SK-N-SH (cell line): ENCODE results near the gene FAAP20. TPM values are rescaled to one million over a fixed set of nuclear protein-coding genes. Genes with fewer than 3 reads are reported as not detected.

Experiments used
- CTCF ChIA-PET: fragments of 300-600, 350-600 bp; formaldehyde crosslinking; extraction: SDS; loops from one replicate; lab custom pipeline; 2021; lab: Yijun Ruan, JAX
- POLR2A ChIA-PET: fragments of 350-600 bp; sonication (Branson Sonifier 250); formaldehyde crosslinking; extraction: SDS; loops from one replicate; lab custom pipeline; 2020; ENCODE audit warnings: antibody characterized with exemption, inconsistent platforms; lab: Yijun Ruan, JAX
- DNase-seq: peaks from one replicate; pipeline ENCODE4 v3.0.0; 2012
- H2AFZ ChIP-seq: fragments of 200-600 bp; sonication (generic); 2 replicates; pipeline ENCODE4 v1.8.1; 2016; ENCODE audit warnings: antibody characterized with exemption, mild to moderate bottlenecking, low read depth
- H3F3A ChIP-seq: fragments of 200-600 bp; sonication (generic); replicated peaks from 2 replicates; pipeline ENCODE3; 2016; ENCODE audit warnings: antibody characterized with exemption, mild to moderate bottlenecking; ENCODE audit not compliant: insufficient read depth
- H3K27ac ChIP-seq, 2 experiments: fragments of 200-500 bp in 1 of 2; fragments of 200-600 bp in 1 of 2; sonication (Bioruptor generic) in 1 of 2; sonication (generic), shearing (Covaris generic) in 1 of 2; 2 replicates each; pipeline versions ENCODE4 v1.5.1 to v1.6.1; 2014 to 2016; ENCODE audit warnings: low read depth in 2 of 2, inconsistent platforms in 1 of 2, low read length in 1 of 2, mild to moderate bottlenecking in 1 of 2, mixed read lengths in 1 of 2
- H3K27me3 ChIP-seq: fragments of 200-600 bp; sonication (generic), shearing (Covaris generic); 2 replicates; pipeline ENCODE4 v1.6.1; 2016; ENCODE audit warnings: mixed run types; ENCODE audit not compliant: insufficient read depth
- H3K36me3 ChIP-seq, 2 experiments: fragments of 200-500 bp in 1 of 2; fragments of 200-600 bp in 1 of 2; sonication (Bioruptor generic) in 1 of 2; sonication (generic) in 1 of 2; replicated peaks in 1 of 2; 2 replicates each; pipeline versions ENCODE3 to v1.5.1; 2014 to 2016; ENCODE audit warnings: low read length in 1 of 2, mild to moderate bottlenecking in 1 of 2; ENCODE audit not compliant: insufficient read depth in 2 of 2, control insufficient read depth in 1 of 2
- H3K4me1 ChIP-seq, 2 experiments: fragments of 200-500 bp in 1 of 2; fragments of 200-600 bp in 1 of 2; sonication (Bioruptor generic) in 1 of 2; sonication (generic), shearing (Covaris generic) in 1 of 2; 2 replicates each; pipeline versions ENCODE4 v1.5.1 to v1.6.1; 2014 to 2016; ENCODE audit warnings: low read depth in 1 of 2, low read length in 1 of 2, mixed run types in 1 of 2; ENCODE audit not compliant: insufficient read depth in 2 of 2, control insufficient read depth in 1 of 2
- H3K4me2 ChIP-seq: fragments of 200-600 bp; sonication (generic), shearing (Covaris generic); 2 replicates; pipeline ENCODE4 v1.6.1; 2017; ENCODE audit warnings: mixed run types
- H3K4me3 ChIP-seq, 2 experiments: fragments of 200-500 bp in 1 of 2; fragments of 200-600 bp in 1 of 2; sonication (Bioruptor generic) in 1 of 2; sonication (generic), shearing (Covaris generic) in 1 of 2; 2 replicates each; pipeline versions ENCODE4 v1.5.1 to v1.8.1; 2014 to 2016; ENCODE audit warnings: low read depth in 2 of 2, inconsistent platforms in 1 of 2, low read length in 1 of 2, mild to moderate bottlenecking in 1 of 2, mixed read lengths in 1 of 2, moderate library complexity in 1 of 2
- H3K79me2 ChIP-seq: fragments of 200-600 bp; sonication (generic); 2 replicates; pipeline ENCODE4 v1.8.1; 2017; ENCODE audit warnings: mild to moderate bottlenecking; ENCODE audit not compliant: insufficient read depth
- H3K9ac ChIP-seq: fragments of 200-600 bp; sonication (generic); 2 replicates; pipeline ENCODE4 v1.6.1; 2017; ENCODE audit warnings: mixed run types
- H3K9me2 ChIP-seq: fragments of 200-600 bp; sonication (generic); 2 replicates; pipeline ENCODE4 v1.6.1; 2017; ENCODE audit warnings: mixed run types
- H3K9me3 ChIP-seq: fragments of 200-600 bp; sonication (generic); 2 replicates; pipeline ENCODE4 v1.6.1; 2017; ENCODE audit warnings: mixed run types, mild to moderate bottlenecking, moderate library complexity
- H4K20me1 ChIP-seq: fragments of 200-600 bp; sonication (generic); 2 replicates; pipeline ENCODE4 v1.6.1; 2017; ENCODE audit warnings: mild to moderate bottlenecking, mixed run types; ENCODE audit not compliant: insufficient read depth
- CTCF ChIP-seq: fragments of 200-600 bp; sonication (generic); IDR thresholded peaks from 2 replicates; pipeline ENCODE4 v1.6.1; 2017; ENCODE audit warnings: antibody characterized with exemption, mild to moderate bottlenecking, moderate library complexity
- ELF1 ChIP-seq: IDR thresholded peaks from 2 replicates; pipeline ENCODE4 v1.4.0; 2012
- EZH2phosphoT487 ChIP-seq: fragments of 200-600 bp; sonication (generic); IDR thresholded peaks from 2 replicates; pipeline ENCODE4 v1.6.1; 2017; ENCODE audit warnings: low read depth, mixed run types, mild to moderate bottlenecking, antibody characterized with exemption, moderate library complexity, borderline replicate concordance
- FOXJ3 ChIP-seq: sonication (generic); formaldehyde crosslinking; IDR thresholded peaks from 2 replicates; pipeline ENCODE4 v1.5.1; 2020; ENCODE audit warnings: mild to moderate bottlenecking, missing genetic modification reagents
- FOXM1 ChIP-seq: IDR thresholded peaks from 2 replicates; pipeline ENCODE4 v1.4.0; 2012; ENCODE audit warnings: low read depth, mild to moderate bottlenecking
- GATA2 ChIP-seq: sonication (generic); formaldehyde crosslinking; IDR thresholded peaks from 2 replicates; pipeline ENCODE4 v1.5.0; 2020; ENCODE audit warnings: mild to moderate bottlenecking, missing genetic modification reagents
- IRF3 ChIP-seq: fragments of 150-350 bp; IDR thresholded peaks from 2 replicates; pipeline ENCODE4 v1.6.1; 2016; ENCODE audit warnings: mild to moderate bottlenecking, low read depth, low read length
- JUND ChIP-seq: IDR thresholded peaks from 2 replicates; pipeline ENCODE4 v1.4.0; 2012
- MEF2A ChIP-seq: IDR thresholded peaks from 2 replicates; pipeline ENCODE4 v1.4.0; 2012; ENCODE audit warnings: low read depth, borderline replicate concordance
- MXI1 ChIP-seq: IDR thresholded peaks from 2 replicates; pipeline ENCODE4 v1.6.1; 2012; ENCODE audit warnings: mild to moderate bottlenecking, low read depth, low read length, improper control_type of control experiment
- NFIC ChIP-seq: IDR thresholded peaks from 2 replicates; pipeline ENCODE4 v1.4.0; 2012; ENCODE audit warnings: borderline replicate concordance
- NRF1 ChIP-seq: IDR thresholded peaks from 2 replicates; pipeline ENCODE4 v1.6.1; 2012; ENCODE audit warnings: low read depth, mild to moderate bottlenecking, low read length
- POLR2AphosphoS5 ChIP-seq: IDR thresholded peaks from 2 replicates; pipeline ENCODE4 v1.6.1; 2012; ENCODE audit warnings: low read depth, low read length
- RAD21 ChIP-seq: IDR thresholded peaks from 2 replicates; pipeline ENCODE4 v1.6.1; 2012; ENCODE audit warnings: mild to moderate bottlenecking, low read length
- REST ChIP-seq: IDR thresholded peaks from 2 replicates; pipeline ENCODE4 v1.6.1; 2012; ENCODE audit warnings: mild to moderate bottlenecking, low read depth, low read length, moderate library complexity
- SIN3A ChIP-seq: IDR thresholded peaks from 2 replicates; pipeline ENCODE4 v1.6.1; 2012; ENCODE audit warnings: low read depth, mild to moderate bottlenecking, low read length, moderate library complexity, borderline replicate concordance
- TAF1 ChIP-seq: IDR thresholded peaks from 2 replicates; pipeline ENCODE4 v1.6.1; 2012; ENCODE audit warnings: low read depth, mild to moderate bottlenecking, low read length, moderate library complexity, borderline replicate concordance
- TCF12 ChIP-seq: IDR thresholded peaks from 2 replicates; pipeline ENCODE4 v1.4.0; 2012
- USF1 ChIP-seq: IDR thresholded peaks from 2 replicates; pipeline ENCODE4 v1.4.0; 2012; ENCODE audit warnings: low read depth, borderline replicate concordance
- USF2 ChIP-seq: fragments of 150-350 bp; IDR thresholded peaks from 2 replicates; pipeline ENCODE4 v1.6.1; 2017; ENCODE audit warnings: antibody characterized with exemption, low read length, low read depth, borderline replicate concordance
- YY1 ChIP-seq: IDR thresholded peaks from 2 replicates; pipeline ENCODE4 v1.4.0; 2012; ENCODE audit warnings: low read depth, mild to moderate bottlenecking
- WGBS: methylation state at CpG from one replicate; pipeline ENCODE4 v1.1.6; 2017; ENCODE audit warnings: low lambda C conversion rate; 5-methylcytosine and 5-hydroxymethylcytosine counted together
- polyA plus RNA-seq, 3 experiments: library from polyadenylated mRNA; depleted of rRNA; stranded (reverse); fragments of >200 nt; gene quantifications; 2 replicates each; pipeline ENCODE4 v1.2.3, GENCODE V29; 2012

Gene FAAP20
- polyA plus RNA-seq, 1 of the 3 experiments (the other 2 are of a cell fraction) = 58.3 TPM

GRCh38 chr1:2152954-2153353, 41.6 kb downstream of the FAAP20 start:
- POLR2A ChIA-PET = no interaction called here
- Histone ChIP-seq H2AFZ (no peak overlapping the region), H3F3A (no peaks in the 10 kb centered on the region), H3K27me3 (no peaks in the 10 kb centered on the region), H3K9me2 (no peaks in the 10 kb centered on the region), H3K4me1 (no peaks in the 10 kb centered on the region), H3K79me2 (no peaks in the 10 kb centered on the region)
- no peak for DNase-seq
- CTCF ChIA-PET = interaction anchor here (1.3 to 4.8 kb wide), 3 partner anchors 13 to 21 kb away, joined by 3 to 28 read pairs (median 9); no protein-coding TSS in a partner anchor
- 88% methylated on average over 11 of the region's 11 CpGs for WGBS
- TF ChIP-seq FOXJ3 (CRISPR knock-in tag) (no peak), NRF1 (no peak)
- TF ChIP-seq, all 33 proteins: peak for 0
- no peaks in the 10 kb centered on the region for H3K9me3 ChIP-seq
- no peak overlapping the region for H3K4me3 ChIP-seq
- no peak overlapping the region for H3K9ac ChIP-seq
- H3K4me2 ChIP-seq = no peak overlapping the region
- no peak overlapping the region for H3K27ac ChIP-seq
- H3K36me3 ChIP-seq = peaks cover 0 to 4% of the 10 kb centered on the region in 2 experiments
- no peaks in the 10 kb centered on the region for H4K20me1 ChIP-seq

GRCh38 chr1:2151911-2152310, 42.7 kb downstream of the FAAP20 start:
- Histone ChIP-seq H3K36me3 (peaks cover 0 to 4% of the 10 kb centered on the region in 2 experiments), H3K27me3 (no peaks in the 10 kb centered on the region), H3K9me3 (no peaks in the 10 kb centered on the region), H3F3A (no peaks in the 10 kb centered on the region), H4K20me1 (no peaks in the 10 kb centered on the region), H3K9ac (no peak overlapping the region), H3K27ac (no peak overlapping the region), H3K4me2 (no peak overlapping the region), H2AFZ (no peak overlapping the region), H3K9me2 (no peaks in the 10 kb centered on the region), H3K79me2 (no peaks in the 10 kb centered on the region), H3K4me3 (no peak overlapping the region), H3K4me1 (no peaks in the 10 kb centered on the region)
- DNase-seq = no peak
- ChIA-PET POLR2A (no interaction called here), CTCF (interaction anchor here (1.0 to 4.8 kb wide), 4 partner anchors 12 to 107 kb away, joined by 4 to 33 read pairs (median 16); no protein-coding TSS in a partner anchor)
- WGBS = 94% methylated on average over 5 of the region's 6 CpGs
- TF ChIP-seq EZH2phosphoT487 (no peak), REST (no peak), MXI1 (no peak), IRF3 (no peak), NFIC (no peak), ELF1 (no peak), MEF2A (no peak), USF1 (no peak), CTCF (no peak), GATA2 (CRISPR knock-in tag) (no peak), RAD21 (no peak), YY1 (no peak), TAF1 (no peak), FOXM1 (no peak), JUND (no peak), TCF12 (no peak), SIN3A (no peak), USF2 (no peak), POLR2AphosphoS5 (no peak)
